Measurements from ENCODE around the gene TMC2.
"Not testable (repeated sequence)": the region's sequence is repeated elsewhere in the genome, so short reads cannot be mapped to it uniquely, and the experiment has no call there.

TMC2 gene

DNA sequence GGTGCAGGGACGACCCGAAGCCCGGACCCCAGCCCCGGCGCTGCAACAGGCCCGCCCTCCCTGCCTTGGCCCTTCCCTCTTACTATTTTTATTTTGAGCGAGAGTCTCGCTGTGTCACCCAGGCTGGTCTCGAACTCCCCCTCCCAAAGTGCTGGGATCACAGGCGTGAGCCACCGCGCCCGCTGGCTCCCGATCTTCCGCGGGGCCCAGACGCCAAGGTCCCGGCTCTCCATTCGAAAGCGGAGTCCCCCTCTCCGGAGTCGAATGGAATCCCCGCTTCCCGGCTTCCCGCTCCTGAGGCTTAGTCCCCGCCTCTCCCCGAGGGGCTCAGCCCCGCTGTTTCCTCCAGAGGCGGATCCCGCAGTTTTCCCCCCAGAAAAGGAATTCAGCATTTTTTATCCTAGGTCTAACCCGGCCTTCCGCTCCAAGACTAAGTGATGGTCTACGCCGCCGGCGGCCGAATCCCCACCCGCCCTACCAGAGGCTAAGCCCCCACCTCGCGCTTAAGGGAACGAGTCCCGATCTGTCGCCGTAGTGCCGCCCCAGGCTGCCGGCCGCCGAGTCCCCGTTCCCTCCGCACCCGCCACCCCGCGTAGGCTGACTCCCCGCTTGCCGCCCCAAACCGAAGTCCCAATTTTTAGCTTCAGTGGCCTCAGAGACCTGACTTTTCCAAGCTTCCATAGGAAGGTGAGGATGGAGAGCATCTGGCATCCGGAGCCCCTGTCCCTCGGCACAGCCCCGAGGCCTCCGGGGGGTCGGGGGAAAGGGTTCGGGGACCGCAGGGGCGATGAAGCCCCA is 11.5 kb upstream of the TMC2 start:
- DNase-seq: peak; percentile 48 to 77

- DNase-seq: not testable (repeated sequence)
Observed at GRCh38 chr20:2526218-2526583, 10.2 kb upstream of the TMC2 start.

DNA sequence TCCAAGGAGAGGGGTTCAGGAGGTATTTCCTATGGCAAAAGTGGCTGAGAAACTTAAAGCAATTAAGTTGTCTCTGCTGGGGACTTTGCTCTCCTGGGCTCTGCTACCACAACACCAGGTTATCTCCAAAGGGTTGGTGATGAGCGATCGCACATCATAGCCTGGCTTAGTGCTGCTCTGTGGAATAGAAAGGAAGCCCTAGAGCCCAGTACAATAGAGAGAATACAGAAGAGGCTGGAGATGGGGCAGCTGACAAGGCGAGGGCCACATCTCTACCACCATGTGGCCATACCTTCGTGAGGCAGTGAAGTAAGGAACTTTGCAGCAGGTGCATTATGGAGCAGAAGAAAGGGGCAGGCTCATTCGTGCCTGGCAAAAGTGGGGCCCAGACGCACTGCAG is 8.6 kb upstream of the TMC2 start:
- DNase-seq: no peak

DNA sequence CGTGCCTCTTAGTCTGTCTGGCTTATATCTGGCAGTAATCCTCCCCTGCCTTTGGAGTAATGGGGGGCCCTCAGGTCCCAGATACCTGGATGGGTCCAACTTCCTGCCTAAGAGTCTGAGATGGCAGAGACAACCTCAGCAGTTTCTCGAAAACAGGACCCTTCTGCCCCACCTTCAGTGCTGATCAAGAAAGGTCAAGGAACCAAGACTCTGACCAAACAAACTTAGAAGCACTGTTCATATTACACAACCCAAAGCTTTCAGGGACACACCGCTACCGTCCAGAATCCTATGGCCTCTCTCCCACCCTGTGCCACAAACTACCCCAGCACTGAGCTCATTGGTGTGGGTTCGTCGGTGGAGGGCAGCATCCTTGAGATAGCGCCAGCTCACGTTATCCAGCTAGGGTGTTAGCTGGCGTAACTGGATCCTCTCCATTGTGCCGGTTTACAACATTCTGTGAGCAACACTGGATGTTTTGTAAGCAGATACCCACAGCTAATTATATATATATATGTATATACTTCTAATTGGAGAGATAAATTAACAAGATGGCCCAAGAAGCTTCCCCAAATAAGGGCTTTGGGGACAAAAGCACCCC is 7.6 kb upstream of the TMC2 start:
- no peak for DNase-seq

- DNase-seq: no peak
Observed at GRCh38 chr20:2533118-2533517, 3.3 kb upstream of the TMC2 start.

- DNase-seq: peak in 1 of 2 experiments; percentile 24
Observed at GRCh38 chr20:2535711-2536559, 438 bp upstream of the TMC2 start.

GRCh38 chr20:2537101-2537500 is 728 bp downstream of the TMC2 start:
- DNase-seq: no peak

GRCh38 chr20:2538356-2538755 is 2.0 kb downstream of the TMC2 start:
- DNase-seq: no peak

- peak; percentile 77 to 78 for DNase-seq
Observed at GRCh38 chr20:2538931-2539720, 2.8 kb downstream of the TMC2 start.

GRCh38 chr20:2541940-2542339 is 5.6 kb downstream of the TMC2 start:
- DNase-seq: no peak

DNA sequence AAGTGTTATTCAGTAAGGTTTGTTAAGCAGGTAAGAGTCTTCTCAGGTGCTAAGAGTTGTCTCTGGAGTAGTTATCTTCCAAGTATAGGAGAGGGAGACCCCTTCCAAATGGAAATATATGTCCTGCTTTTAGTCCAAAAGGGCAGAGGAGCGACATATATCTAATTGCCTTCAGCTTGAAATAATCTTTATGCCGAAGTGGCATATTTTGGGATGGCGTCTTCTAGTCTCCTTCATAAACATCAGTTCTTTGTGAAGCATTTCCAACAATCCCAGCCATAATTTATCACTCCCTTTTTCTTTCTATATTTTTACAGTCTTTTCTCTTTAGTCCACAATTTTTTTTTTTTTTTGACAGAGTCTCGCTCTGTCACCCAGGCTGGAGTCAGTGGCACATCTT is 6.0 kb downstream of the TMC2 start:
- DNase-seq: no peak

DNA sequence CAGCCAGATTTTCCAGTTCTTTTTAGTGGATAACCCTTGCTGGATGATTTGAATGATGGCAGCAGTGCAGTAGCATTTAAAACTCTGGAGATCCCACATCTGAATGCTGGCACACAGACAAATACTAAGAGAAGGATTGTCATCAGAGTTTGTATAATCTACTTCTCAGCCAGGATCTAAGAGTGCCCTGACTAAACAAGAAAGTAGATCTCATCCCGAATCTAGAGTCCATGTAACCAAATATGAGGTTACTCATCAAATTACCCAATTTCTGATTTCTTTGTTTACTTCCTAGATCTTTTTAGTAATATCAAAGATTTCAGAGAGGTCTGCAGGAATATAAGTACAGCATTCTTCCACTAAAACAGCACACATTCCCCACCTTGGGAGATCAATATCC is 7.8 kb downstream of the TMC2 start:
- no peak for DNase-seq

DNA sequence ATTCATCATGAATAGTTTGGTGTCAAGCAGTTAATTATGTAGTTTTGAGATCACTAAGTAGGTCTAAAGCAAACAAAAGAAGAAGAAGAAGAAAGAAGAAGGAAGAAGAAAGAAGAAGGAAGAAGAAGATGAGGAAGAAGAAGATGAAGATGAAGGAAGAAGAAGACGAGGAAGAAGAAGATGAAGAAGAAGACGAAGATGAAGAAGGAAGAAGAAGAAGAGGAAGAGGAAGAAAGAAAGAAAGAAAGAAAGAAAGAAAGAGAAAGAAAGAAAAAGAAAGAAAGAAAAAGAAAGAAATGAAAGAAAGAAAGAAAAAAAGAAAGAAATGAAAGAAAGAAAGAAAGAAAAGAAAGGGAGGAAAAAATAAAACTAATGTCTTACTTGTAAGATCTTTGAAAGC is 9.2 kb downstream of the TMC2 start:
- no peak for DNase-seq

GRCh38 chr20:2557873-2558580 is 21.7 kb downstream of the TMC2 start:
- no peak for DNase-seq

- no peak for DNase-seq
Observed at GRCh38 chr20:2558581-2559278, 22.4 kb downstream of the TMC2 start.

GRCh38 chr20:2559279-2559626 is 22.9 kb downstream of the TMC2 start:
- no peak for DNase-seq

DNA sequence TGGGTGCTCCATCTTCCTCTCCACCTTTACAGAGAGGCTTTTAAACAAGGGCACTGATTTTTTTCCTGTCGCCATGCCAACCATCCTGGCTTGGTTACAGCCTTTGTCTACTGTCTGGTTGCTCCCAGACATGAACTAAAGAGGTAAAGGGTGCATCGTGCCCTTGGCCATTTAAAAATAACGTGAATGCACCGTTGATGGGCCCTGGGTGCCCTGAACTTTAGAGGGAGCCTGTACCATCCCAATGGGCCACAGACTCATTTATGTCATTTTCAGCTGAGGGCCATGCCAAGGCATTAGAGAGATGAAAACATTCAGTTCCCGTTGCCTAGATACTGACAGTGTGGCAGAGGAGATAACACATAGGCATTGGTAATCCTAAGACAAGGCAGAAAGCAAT is 23.3 kb downstream of the TMC2 start:
- no peak for DNase-seq

DNA sequence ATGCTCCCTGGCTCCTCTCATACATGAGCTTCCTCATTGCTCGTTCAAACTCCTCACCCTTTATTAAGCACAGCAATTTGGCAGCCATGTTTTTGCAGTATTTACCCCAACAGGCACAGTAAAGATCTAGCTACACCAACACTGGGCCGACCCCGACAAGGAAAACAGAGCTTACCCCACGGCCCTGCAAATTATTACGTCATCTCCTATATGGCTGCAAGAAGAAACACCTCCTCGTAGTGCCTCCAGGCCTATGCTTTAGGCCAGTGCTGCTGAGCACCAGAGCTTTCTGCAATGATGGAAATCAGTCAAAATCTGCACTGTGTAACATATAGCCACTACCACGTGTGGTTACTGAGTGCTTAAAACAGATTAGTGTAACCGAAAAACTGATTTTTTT is 26.7 kb downstream of the TMC2 start:
- DNase-seq: no peak

DNA sequence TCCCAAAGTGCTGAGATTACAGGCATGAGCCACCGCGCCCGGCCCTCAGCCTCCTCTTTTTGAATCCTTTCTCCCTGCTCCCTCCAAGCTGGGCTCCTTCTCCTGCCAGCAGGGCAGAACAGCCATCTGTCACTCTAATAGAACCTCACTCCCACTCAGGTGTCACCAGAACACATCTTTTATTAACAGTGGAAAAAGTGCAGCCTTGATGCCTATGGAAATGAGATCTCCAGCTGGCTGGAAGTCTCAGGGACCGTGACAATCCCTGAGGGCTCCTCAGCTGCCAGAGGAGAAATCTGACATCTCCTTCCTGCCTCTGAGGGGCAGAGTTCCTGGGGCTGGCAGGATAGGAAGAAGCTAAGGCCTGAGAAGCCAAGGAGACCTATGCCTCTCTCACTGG is 28.0 kb downstream of the TMC2 start:
- peak in 1 of 2 experiments; percentile 19 for DNase-seq

- DNase-seq: no peak
Observed at GRCh38 chr20:2575682-2576081, 39.3 kb downstream of the TMC2 start.

DNA sequence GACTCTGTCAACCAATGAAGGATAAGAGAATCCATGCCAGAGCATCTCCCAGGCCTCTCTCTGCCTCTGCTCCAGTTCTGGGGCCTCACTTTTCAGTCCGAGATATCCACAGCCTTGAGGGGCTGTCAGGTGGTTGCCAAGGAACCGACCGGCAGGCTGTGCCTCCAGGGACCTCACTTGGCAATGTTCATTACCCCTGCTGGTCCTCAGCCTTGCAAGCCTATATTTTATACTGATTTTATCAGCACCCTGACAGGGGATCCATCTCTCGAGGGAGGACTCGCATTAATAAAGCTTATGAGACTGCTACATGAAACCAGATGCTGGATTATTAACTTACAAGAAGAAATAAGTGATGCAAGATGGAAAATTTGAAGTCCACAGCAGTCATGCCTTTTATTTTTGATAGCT is 39.9 kb downstream of the TMC2 start:
- DNase-seq: peak in 1 of 2 experiments; percentile 22

All from NCI-H526 (cell line).